AG09319 (cell line): ENCODE data around the gene TBL3.
A peak's percentile ranks its signal among the peaks of the same experiment; 100 is the strongest.
"Not testable (repeated sequence)": the region's sequence is repeated elsewhere in the genome, so short reads cannot be mapped to it uniquely, and the experiment has no call there.

Experiments used
- DNase-seq: peaks from one replicate; pipeline ENCODE4 v3.0.0-alpha.2; 2010; ENCODE audit warnings: low read depth; ENCODE audit errors: extremely low read depth
- CTCF ChIP-seq: IDR thresholded peaks from 2 replicates; pipeline ENCODE4 v1.5.1; 2011; ENCODE audit warnings: low read depth, mild to moderate bottlenecking, inconsistent platforms, low read length, moderate library complexity

Gene TBL3

GRCh38 chr16:2007081-2007836 lies 35.4 kb downstream of the TBL3 start:
- TF ChIP-seq CTCF: no peak
- no peak for DNase-seq

- no peak for TF ChIP-seq CTCF
- peak; percentile 69 for DNase-seq
Observed at GRCh38 chr16:2008009-2008526, 36.2 kb downstream of the TBL3 start.

GRCh38 chr16:2008631-2009163 lies 36.8 kb downstream of the TBL3 start:
- no peak for DNase-seq
- TF ChIP-seq CTCF: no peak

GRCh38 chr16:2009164-2009711 lies 37.4 kb downstream of the TBL3 start:
- no peak for DNase-seq
- TF ChIP-seq CTCF: no peak

- DNase-seq: peak; percentile 66
- TF ChIP-seq CTCF: no peak; the same call in 1 of the 2 replicates
Observed at GRCh38 chr16:2009791-2010510, 38.1 kb downstream of the TBL3 start, which contains the start of gene ZNF598. ZNF598 (minus strand) TSS chr16:2009821.

- not testable (repeated sequence) for DNase-seq
Observed at GRCh38 chr16:2011726-2012125, 39.9 kb downstream of the TBL3 start.

- DNase-seq: no peak
- TF ChIP-seq CTCF: no peak
Observed at GRCh38 chr16:2013527-2013926, 41.7 kb downstream of the TBL3 start.
